HG02588 (cell line): ENCODE results near the gene RAPGEF3.

Experiments used
- ATAC-seq: cut with Tn5 transposase; IDR thresholded peaks from one replicate; pipeline ENCODE4 v1.9.1; 2021; ENCODE audit warnings: mild to moderate bottlenecking, moderate library complexity; ENCODE audit not compliant: unreplicated experiment

The RAPGEF3 gene

DNA sequence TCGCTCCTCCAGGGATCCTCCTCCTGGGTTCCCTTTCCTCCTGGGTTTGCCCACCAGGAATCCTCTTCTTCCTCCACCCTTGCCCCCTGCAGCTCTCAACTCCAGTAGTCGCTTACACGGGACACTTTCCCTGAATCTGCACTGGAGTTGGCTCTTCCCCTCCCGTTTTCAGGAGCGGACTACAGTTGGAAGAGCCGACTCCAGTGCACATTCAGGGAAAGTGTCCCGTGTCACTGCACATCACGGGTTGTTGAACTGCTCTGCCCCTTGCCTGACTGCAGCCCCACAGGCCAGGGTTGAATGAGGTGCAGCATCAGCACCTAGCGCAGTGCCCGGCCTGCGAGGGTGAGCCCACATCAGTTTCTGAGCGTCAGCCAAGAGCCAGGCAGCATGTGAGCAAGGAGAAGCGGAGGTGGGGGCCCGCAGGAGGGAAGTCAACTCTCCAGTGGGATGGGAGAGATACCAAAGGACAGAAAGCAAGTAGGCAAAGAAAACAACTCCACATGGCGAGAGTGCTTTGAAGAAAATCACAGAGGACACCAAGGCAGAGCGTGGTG is 13.1 kb downstream of the RAPGEF3 start:
- no peak for ATAC-seq

DNA sequence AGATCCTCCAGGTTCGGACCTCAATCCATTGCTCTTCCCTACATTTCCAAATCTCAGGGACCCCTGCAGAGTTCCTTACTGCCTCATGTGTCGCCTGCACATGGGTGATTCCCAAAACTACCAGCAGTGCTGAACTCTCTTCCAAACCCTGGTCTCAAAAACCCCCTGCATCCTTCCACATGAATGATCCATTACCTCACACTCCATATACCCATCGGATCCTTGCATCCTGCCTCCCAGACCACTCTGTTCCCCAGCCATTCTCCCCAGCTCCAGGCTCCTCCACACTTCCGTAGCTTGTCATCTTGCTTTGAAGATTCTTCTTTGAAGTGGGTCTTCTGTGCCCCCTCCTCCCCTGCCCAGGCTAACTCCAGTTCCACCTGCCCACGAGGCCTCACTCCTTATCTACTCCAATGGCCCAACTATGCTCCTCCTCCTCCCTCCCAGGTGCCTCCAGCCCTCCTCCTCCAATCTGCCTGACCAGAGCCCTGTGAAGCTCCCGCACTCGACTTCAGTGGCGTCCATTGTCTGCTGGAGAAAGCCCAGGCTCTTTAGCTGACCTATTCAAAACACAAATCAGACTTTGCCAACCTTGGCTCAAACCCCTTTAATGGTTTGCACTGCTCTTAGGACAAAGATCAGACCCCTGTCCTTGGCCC is 13.8 kb downstream of the RAPGEF3 start:
- ATAC-seq = no peak

DNA sequence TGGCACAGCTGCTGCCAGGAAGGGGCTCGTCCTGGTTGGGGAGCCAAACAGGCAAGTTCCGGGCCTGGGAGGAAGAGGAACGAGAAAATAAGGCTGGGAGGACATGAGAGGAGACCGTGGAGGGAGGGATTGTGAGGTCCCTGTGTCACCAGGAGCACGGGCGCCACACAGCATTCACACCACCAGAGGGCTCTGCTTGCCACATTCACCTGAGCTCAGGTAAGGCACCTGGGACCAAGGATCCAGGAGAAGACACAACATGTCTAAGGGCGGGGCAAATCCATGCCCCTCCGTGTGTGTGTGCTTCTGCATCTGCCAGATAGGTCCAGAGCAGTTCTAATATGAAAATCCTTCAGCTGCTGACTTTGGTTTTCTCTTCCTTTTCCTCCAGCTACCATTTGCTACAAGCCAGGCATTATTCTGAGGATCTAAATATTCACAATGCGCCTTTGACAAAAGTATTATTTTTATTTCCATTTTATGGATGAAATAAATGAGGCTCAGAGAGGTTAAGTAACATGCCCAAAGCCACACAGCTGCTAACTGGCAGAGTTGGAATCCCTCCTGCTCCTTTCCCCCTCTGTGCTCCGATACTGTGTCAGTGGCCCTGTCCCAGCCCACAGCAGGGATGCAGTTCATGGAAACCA is 14.6 kb downstream of the RAPGEF3 start:
- no peak for ATAC-seq

DNA sequence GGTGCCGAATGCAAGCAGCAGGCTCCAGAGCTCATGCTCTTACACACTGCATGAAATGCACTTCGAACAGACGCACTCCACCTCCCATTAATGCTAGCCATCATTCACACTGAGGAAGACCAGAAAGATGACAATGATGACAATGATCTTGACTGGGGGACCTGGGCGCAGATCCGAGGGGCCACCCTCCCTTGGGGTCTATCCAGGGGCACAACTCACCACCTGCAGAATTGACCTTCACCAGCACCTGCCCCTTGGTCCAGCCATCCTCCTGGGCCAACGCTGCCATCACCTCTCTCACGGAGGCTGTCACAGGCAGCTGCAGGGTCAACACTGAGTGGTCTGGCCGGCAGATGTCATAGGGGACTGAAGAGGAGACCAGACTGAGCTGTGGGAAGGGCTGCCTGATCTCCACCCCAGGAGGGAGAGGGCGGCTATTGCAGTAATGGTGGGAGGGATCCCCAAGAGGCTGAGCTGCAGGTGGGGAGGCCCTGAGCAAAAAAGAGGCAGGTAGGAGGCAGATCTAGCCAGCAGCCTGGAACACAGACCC is 15.3 kb downstream of the RAPGEF3 start:
- ATAC-seq = no peak

DNA sequence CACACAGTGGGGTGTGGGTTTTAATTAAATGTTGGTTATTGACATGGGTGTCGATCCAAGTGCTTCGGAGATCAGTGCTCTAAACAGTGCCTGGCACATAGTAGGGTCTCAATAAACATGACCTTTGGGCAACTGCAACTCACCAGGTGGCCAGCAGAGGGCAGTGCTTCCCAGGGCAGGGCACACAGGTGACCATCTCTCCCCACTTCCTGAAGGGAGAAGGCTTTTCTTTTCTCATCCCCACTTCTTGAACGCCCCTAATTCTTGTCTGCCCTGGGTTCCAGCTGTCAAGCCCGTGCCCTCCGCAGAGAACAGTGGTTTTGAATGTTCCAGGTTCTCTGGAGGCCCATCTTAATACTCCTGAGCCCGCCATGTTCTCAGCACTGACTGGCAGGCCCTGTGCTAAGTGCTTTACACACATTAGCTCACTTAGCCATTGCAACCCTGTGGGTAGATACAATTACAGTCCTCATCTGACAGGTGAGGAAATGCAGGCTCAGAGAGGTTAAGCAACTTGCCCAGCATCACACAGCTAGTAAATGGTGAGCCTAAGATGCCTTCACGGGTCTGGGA is 16.3 kb downstream of the RAPGEF3 start:
- no peak for ATAC-seq

DNA sequence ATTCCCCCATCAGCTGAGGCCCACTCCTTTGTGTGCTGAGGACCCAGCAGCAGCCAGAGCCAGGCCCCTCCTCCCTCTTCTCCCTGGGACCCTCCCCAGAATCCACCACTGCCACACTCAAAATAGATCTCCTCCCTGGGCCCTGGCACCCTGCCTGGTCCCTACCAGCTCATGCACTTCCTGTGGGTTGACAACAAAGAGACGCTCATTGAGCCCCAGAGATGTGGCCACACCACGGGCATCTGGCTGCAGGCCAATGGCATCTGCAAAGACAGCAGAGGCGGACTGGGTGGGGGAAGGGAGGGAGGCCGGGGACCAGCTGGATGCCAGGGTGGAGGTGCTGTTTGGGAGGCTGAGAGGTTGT is 17.4 kb downstream of the RAPGEF3 start:
- ATAC-seq = no peak

DNA sequence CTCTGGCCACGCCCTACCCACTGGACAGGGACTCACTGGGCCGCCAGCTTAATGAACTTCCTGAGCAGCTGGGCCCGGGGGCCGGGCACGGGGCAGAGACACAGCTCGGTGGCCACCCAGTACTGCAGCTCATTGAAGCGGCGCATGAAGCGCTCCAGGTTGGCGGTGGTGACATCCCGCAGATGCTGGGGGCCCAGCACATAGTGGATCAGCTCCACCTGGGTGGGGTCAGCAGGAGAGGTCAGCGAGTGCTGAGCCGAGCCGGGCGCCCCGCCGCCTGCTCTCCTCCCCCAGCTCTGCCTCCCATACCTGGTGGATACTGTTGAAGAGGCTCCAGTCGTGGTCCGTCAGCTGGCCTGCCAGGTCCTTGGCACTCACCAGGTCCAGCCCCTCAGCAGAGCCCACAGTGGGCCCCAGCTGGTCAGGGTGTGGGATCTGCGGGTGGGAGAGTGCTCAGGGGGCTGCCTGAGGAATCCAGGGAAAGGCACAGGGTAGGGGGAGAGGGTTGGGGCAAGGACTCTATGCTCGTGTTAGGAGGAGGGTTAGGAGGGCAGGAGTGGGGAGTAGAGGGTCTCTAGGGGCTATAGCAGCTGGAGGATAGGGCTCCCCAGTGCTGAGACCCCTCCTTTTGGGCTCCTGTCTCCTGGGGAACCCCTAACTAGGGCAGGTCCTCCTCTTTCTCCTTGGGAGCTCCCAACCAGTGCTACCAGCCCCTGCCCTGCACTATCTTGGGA is 17.9 kb downstream of the RAPGEF3 start:
- peak; percentile 31 for ATAC-seq

DNA sequence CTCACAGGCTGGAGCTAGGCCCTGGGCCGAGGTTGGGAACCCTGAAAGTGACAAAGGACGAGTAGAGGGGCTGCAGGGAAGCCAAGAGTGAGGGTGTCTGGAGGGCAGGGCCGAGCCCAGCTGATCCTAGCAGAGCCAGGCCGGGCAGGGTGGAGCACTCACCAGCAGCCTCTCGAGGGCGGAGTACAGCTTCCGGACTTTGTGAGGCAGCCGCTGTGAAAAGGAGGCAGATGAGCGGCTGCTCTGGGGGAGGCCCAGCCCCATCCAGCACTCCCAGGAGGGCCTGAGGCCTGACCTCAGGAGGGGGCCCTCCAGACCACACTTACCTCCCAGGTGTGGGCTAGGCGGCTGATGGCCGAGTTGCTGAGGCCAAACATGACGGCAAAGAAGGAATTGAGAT is 18.7 kb downstream of the RAPGEF3 start:
- peak; percentile 52 for ATAC-seq

DNA sequence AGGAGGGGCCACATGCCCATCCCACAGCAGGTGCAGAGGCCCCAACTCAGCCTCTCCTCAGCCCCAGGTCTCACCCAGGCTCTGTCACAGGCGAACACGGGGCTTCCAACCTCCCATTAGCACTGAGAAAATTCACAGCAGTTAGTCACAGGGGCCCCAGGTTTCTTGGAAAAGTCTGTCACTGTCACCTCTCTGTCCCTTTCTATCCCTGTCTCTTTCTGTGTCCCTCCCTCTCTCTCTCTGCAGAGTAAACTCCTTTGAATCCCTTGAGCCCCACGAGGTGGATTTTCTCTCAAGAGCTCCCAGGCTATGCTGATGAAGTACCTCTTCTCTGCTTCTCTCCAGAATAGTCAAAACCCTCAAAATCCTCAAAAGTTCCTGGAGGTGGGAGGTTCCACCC is 19.4 kb downstream of the RAPGEF3 start:
- no peak for ATAC-seq

DNA sequence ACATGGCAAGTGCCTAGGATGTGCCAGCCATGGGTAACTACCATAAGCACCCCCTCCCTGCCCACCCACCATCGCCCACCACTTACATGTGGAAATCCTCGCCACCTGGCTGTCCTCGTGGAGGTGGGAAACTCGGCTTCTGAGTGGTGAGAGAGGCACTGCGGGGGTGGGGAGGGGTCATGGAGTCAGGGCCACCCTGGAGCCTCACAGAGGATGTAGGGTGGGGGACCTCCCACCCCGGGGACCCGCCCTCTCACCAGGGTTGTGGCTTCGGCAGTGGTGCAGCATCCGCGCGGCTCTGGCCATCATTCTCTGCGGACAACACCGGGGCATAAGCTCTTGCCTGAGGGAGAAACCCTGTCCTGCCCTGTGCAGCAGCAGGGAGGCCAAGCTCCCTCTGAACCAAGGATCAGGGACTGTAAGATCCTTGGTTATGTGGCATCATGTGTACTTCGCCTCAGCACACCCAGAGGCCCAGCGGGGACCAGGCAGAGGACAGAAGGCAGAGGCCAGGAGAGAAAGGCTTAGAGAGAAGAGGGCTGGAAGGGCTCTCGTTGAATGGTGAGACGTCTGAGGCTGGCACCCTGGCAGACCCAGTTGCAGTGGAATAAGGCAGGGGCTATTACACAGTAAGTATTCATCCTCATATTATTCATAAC is 20.6 kb downstream of the RAPGEF3 start:
- ATAC-seq = no peak

DNA sequence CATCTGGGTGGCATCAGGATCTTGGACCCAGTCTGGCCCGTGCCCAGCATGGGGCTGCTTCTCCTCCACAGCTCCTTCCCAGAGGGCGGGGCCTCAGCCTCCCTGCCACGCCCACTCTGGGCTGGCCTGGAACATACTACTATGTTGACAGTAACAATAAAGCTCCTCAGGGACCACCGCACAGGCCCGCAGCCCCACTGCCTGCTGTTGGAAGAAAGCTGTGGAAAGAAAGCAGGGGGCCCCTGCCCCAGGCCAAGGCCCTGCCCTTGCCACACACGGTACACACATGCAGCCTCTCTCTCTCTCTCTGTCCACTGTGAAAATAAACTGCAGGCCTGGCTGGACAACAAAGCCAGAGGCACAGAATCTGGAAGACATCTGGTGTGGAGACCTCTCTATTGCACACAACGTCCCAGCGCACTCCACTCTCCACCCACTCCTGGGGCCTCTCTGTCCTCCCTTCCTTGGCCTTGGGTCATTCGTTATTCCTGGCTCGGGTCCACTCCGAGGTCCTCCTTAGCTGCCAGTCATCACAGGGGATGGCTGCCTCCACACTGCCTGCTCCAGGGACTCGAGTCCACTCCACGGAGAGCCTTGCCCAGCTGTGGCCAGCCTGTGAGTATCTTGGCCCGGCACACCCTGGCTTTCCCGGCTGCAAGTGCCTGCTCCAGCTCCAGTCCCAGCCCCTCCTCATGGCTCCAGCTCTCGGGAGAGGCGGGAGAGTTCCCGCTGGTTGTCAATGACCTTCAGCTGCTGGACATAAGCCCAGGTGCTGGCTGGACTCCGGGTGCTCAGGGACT is 21.6 kb downstream of the RAPGEF3 start:
- no peak for ATAC-seq

DNA sequence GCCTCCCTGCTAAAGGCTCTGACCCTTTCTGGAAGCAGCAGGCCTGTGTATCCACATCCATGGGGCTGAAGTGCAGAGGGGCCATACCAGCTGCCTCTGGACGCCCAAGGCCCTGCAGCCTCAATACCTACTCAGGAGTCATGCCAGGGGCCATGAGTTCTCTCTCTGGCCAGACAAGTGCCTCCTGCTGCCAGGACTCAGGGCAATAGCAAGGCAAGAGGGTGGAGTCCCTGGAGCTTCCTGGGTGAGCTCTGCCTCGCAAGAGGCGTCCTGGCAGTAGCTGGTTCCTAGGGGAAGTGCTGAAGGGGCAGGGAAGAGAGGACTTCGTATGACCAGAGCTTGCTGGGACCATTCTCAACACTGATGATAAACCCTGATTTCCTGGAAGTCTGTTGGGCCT is 22.5 kb downstream of the RAPGEF3 start:
- no peak for ATAC-seq

DNA sequence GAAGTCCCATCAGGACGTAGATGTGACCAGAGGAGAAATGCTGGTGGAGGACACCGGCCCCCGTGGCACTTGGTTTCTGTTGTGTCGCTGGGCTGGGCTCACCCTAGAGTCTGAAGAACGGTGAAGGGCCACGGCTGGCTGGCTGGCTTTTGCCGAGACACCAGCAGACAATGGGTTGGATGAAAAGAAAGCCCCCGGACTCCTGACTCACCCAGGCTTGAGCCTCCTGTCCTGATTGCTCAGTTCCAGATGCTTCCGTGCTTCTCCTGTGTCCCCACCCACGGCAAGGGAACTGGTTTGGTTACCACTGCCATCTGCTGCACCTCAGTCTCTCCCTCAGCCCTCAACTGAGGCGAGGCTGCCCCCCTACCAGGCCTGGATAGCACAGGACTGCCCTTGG is 23.0 kb downstream of the RAPGEF3 start:
- no peak for ATAC-seq

DNA sequence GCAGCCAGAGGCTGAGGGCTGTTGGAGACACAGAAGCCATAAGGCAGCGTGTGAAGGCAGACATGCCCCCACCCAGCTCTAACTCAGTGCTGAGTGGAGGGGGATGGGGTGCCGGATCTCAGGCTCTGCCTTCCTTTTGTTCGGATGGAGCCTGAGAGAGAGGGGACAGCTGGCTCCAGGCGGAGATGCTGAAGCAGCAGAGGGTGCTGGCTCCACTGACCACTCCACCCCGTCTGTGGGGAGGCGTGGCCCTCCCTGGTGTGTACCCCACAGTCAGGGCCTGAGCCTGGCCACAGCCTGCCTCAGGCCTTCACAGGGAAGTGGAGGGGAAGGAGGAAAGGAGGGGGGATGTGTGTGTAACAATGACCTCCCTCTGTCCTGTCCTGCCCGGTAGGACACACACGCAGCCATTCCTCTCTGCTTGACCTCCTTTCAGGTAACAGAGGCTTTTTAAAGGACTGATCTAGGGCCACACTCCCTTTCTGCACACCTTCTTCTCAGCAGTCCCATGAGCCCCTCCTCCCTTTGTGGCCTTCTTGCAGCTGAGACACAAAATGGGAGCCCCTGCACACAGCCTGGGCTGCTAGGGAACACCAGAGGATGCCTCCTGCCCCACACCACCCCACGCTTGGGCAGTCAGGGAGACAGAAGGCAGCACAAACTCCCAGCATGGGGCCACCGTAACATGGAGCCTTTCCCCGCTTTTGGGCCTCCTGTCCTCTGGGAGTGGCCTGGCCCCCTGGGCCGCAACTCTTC is 23.8 kb downstream of the RAPGEF3 start:
- no peak for ATAC-seq

DNA sequence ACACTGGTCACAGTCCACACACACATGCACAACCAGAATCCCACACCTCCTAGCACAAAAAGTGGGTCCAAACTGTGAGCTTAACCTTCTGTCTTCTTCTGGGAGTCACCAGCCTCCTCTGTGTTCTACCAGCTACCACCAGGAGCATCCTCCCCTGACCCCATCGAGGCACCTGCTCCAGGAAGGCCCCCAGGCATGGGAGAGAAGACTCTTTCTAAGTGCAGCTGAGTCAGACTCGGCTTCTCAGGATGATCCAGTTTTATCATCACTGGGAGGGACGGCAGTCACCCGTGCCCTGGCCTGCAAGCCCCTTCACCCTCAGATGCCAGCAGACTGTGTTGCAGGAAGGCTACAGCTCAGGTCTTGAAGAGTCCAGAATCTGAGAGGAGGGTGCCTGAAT is 25.5 kb downstream of the RAPGEF3 start:
- no peak for ATAC-seq

DNA sequence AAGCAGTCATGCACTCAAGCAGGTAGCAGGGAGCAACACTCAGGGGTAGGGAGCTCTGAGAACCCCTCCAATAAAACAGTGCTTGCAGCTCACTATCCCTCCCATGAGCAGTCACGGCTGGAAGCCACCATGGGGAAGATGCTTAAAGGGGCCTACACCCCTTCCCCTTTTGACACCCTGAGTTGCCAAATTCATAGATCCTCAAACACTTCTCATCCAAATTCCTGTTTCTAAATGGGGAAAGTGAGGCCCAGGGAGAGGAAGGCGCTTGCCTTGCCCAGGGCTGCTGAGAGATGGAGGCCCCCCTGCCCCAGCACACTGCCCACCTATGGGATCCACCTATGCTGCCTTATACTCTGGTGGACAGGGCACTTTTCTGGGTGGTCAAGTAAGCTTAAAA is 26.2 kb downstream of the RAPGEF3 start:
- ATAC-seq = no peak

DNA sequence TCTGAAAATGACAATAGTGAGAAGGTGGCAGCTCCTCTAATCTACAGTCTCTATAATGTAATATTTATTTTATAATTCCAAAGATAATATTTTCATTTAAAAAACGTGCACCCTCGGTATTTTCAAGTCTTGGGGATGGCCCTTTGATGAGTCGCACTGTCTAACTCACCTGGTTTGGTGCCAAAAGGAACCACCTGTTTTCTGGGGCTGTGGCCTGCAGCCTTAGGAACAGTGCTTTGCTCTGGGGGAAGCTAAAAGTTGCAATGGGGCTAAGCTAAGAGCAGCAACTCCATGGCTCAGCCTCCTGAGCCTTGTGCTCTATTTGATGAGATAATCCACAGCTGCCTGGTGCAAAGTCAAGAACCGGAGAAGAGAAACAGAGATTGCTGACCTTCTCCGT is 27.0 kb downstream of the RAPGEF3 start:
- no peak for ATAC-seq

DNA sequence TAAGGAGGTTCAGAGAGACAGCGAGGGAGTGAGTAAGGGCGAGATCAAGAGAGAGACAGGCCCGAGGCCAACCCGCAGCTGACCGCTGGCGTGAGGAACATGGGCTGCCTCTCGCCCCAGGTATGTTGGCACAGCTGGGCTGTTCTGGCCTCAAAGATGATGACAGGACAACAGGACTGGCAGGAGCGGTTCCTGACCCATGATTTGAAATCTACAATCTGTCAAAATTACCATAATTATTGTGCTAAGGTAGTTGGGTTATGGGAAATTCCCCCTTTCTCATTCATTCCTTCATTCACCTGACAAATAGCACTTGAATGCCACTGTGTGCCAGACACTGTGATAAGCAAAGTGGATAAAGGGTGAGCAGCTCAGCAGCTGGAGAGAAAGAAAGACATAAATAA is 28.3 kb downstream of the RAPGEF3 start:
- no peak for ATAC-seq

DNA sequence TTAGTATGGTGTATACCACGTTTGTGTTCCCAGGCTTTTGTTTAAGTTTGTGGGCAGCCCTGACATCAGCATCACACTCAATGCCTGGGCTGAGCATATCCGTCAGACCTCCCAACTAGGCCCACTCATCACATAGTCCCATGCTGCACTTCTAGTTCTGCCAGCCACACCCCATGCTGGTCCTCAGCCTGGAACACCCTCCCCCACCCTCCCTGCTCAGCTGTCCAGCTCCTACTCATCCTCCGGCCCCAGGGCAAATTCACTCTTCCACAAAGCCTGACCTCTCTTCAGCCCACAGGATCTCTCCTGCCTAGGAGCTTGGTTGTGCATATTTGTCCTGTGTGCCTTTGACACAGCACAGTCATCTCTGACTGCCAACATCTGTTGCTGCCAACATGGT is 29.4 kb downstream of the RAPGEF3 start:
- ATAC-seq = no peak
